Measurements from ENCODE around the gene CRACR2B. TPM values are rescaled to one million over a fixed set of nuclear protein-coding genes. Genes with fewer than 3 reads are reported as not detected.

The CRACR2B gene
- total and polyA plus RNA-seq, 2 of the 13 experiments (the other 11 are each of a cell fraction or from before 2014, with no cell fraction given) = 14.9 to 21.0 TPM

GRCh38 chr11:842370-843002 is 14.8 kb downstream of the CRACR2B start, which contains the start of the genes POLR2L and TSPAN4 (continued):
- TF ChIP-seq ZNF281 (CRISPR knock-in tag; IDR thresholded peaks at IDR 0.05; ENCODE audit: borderline replicate concordance) = no peak
- peak; percentile 73 for TF ChIP-seq ZBTB14 (CRISPR knock-in tag; IDR thresholded peaks at IDR 0.05)
- TF ChIP-seq ZNF460 (CRISPR knock-in tag; IDR thresholded peaks at IDR 0.05; ENCODE audit: borderline replicate concordance) = no peak
- TF ChIP-seq, protein P1, sequence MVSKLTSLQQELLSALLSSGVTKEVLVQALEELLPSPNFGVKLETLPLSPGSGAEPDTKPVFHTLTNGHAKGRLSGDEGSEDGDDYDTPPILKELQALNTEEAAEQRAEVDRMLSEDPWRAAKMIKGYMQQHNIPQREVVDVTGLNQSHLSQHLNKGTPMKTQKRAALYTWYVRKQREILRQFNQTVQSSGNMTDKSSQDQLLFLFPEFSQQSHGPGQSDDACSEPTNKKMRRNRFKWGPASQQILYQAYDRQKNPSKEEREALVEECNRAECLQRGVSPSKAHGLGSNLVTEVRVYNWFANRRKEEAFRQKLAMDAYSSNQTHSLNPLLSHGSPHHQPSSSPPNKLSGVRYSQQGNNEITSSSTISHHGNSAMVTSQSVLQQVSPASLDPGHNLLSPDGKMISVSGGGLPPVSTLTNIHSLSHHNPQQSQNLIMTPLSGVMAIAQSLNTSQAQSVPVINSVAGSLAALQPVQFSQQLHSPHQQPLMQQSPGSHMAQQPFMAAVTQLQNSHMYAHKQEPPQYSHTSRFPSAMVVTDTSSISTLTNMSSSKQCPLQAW (CRISPR knock-in tag; IDR thresholded peaks at IDR 0.05) = peak; percentile 33; the same call in 1 of the 2 replicates
- no peak for TF ChIP-seq ADNP (CRISPR knock-in tag; IDR thresholded peaks at IDR 0.05)
- TF ChIP-seq, protein P2, sequence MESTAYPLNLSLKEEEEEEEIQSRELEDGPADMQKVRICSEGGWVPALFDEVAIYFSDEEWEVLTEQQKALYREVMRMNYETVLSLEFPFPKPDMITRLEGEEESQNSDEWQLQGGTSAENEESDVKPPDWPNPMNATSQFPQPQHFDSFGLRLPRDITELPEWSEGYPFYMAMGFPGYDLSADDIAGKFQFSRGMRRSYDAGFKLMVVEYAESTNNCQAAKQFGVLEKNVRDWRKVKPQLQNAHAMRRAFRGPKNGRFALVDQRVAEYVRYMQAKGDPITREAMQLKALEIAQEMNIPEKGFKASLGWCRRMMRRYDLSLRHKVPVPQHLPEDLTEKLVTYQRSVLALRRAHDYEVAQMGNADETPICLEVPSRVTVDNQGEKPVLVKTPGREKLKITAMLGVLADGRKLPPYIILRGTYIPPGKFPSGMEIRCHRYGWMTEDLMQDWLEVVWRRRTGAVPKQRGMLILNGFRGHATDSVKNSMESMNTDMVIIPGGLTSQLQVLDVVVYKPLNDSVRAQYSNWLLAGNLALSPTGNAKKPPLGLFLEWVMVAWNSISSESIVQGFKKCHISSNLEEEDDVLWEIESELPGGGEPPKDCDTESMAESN (CRISPR knock-in tag; conservative IDR thresholded peaks at IDR 0.05) = peak; percentile 77
- TF ChIP-seq GFI1 (CRISPR knock-in tag; IDR thresholded peaks at IDR 0.05; ENCODE audit: borderline replicate concordance) = peak; percentile 35; the same call in 1 of the 2 replicates
- no peak for TF ChIP-seq ZBTB42 (CRISPR knock-in tag; IDR thresholded peaks at IDR 0.05)
- TF ChIP-seq ZXDC (CRISPR knock-in tag; IDR thresholded peaks at IDR 0.05) = peak; percentile 56; the same call in 1 of the 2 replicates
- TF ChIP-seq ZNF747 (CRISPR knock-in tag; IDR thresholded peaks at IDR 0.05; ENCODE audit: borderline replicate concordance) = 0 out of 2 replicates have a peak, but pooled peaks have one; percentile 18
- TF ChIP-seq RELA (CRISPR knock-in tag; IDR thresholded peaks at IDR 0.05) = no peak
- TF ChIP-seq, protein P3, sequence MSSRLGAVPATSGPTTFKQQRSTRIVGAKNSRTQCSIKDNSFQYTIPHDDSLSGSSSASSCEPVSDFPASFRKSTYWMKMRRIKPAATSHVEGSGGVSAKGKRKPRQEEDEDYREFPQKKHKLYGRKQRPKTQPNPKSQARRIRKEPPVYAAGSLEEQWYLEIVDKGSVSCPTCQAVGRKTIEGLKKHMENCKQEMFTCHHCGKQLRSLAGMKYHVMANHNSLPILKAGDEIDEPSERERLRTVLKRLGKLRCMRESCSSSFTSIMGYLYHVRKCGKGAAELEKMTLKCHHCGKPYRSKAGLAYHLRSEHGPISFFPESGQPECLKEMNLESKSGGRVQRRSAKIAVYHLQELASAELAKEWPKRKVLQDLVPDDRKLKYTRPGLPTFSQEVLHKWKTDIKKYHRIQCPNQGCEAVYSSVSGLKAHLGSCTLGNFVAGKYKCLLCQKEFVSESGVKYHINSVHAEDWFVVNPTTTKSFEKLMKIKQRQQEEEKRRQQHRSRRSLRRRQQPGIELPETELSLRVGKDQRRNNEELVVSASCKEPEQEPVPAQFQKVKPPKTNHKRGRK (CRISPR knock-in tag; IDR thresholded peaks at IDR 0.05) = no peak
- no peak for TF ChIP-seq ZNF510 (CRISPR knock-in tag; IDR thresholded peaks at IDR 0.05; ENCODE audit: low read depth)
- TF ChIP-seq STAT5B (CRISPR knock-in tag; IDR thresholded peaks at IDR 0.05) = no peak
- no peak for TF ChIP-seq ZMAT5 (CRISPR knock-in tag; IDR thresholded peaks at IDR 0.05; ENCODE audit: borderline replicate concordance, low read depth)

All from HepG2 (cell line).